ENCODE data around the gene DNAJC21.

DNAJC21 gene

DNA sequence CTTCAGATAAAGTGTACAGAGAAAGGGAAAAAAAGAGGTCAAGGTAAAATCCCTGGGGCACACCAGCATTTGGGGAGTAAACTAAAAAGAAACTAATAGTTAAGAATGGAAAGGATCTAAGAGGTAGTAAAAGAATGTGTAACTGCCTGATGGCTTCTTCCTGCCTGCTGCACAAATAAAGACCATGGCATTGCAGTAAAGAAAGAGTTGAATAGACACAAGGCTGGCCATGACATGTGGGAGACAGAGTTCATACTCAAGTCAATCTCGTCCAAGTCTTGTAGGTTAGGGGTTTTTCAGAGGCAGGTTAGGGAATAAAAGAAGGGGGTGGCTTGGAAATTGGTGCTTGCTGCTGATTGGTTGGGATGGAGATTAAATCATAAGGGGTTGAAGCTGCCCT, 57.6 kb downstream of the DNAJC21 start:
- no peak for DNase-seq

- no peak for DNase-seq
Observed at GRCh38 chr5:34991486-34992238, 62.3 kb downstream of the DNAJC21 start.

- no peak for DNase-seq
Observed at GRCh38 chr5:34993951-34994350, 64.6 kb downstream of the DNAJC21 start.

DNA sequence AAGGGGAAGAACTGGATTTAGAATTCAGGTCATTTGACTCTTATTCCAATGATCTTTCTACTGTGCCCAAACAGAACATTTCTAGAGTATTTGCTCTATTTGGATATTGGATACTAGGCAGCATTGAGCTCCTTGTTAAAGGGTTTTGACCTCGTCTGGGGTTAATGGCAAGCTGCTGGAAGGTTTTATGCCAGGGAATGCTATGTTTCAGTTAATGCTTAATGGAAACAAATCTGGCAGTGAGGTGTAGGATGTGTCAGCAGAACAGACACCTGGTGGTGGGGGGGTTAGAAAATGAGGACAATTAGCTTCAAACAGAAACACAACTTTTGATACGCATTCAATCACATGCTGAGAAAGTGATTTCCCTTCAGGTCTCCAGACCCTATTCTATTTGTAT, 66.9 kb downstream of the DNAJC21 start:
- no peak for DNase-seq

DNA sequence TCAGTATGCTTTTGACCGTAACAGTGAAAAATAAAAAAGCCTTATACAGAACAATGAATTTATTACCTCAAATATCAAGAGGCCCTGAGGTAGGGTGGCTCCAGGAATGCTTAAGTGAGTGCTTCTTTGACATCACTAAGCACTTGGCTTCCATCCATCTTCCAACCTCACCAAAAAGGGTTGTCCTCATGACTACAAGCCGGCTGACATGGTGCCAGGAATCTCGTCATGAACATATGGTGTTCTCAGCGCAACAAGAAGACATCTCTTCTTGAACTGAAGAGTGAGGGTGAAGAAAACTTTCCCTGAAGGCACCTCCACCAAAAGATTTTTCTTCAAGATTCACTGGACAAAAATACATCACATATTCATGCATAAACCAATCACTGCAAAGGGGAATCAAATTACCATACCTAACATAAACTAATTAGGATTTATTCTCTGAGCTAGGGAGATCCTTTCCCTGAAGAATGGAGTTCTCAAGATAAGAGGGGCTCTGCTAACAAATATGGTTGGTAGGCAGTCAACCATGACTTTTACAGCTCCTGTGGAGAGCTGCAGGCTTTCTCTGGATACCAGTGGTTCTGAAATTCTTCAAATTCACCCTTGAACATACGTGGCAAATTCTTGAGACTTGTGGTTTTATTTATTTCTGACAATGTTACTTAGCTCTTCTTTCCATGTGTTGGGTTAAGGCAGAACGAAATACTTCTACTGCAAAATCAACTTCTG, 68.9 kb downstream of the DNAJC21 start:
- DNase-seq = no peak

GRCh38 chr5:35001842-35002241, 72.5 kb downstream of the DNAJC21 start:
- no peak for DNase-seq

GRCh38 chr5:35002459-35002858, 73.1 kb downstream of the DNAJC21 start:
- no peak for DNase-seq

GRCh38 chr5:35003018-35003957, 73.9 kb downstream of the DNAJC21 start:
- peak; percentile 21 to 59 for DNase-seq

DNA sequence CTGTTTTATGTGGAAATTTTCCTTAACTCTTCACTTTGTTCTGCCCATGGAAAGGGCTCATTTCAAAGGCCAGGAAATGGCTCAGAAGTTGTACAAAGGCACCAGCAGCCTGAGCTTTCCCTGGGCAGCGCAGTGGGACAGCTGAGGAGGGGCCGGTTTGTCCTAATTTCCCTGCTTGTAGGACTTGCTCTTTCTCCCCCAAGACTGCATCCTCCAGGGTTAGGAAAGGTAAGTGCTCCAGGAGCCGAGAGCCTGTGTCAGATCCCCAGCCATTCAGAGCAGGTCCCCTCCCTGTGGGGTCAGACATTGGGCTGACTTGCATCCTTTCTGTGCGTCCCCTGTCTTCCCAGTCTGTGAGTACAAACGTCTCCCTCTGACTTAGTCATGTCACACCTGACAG, 74.8 kb downstream of the DNAJC21 start:
- DNase-seq = no peak

DNA sequence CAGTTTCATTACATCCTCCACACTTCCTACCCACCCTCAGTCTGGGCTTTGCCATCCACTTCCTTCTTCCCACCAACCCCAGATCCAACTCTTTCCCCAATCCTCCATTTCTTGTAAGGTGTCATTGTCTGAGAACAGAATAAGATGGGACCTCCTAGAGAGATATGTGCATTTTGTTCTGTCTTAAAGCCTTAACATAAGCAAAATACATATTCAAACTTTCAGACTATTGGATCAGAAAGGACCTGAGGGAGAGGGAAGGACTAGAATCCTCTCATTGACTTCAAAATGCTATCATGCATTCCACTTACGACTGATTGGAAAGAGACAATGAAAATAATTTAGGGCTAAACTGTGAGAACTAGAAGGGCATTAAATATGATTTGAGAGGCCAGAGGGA, 75.4 kb downstream of the DNAJC21 start:
- no peak for DNase-seq
